Glomerular visceral epithelial cell (primary cell): ENCODE results near the gene LENEP.

Experiments
- DNase-seq: peaks from one replicate; pipeline ENCODE4 v3.0.0-alpha.2; 2016; ENCODE audit errors: extremely low spot score

The LENEP gene

GRCh38 chr1:155010211-155010918, 17.0 kb downstream of the LENEP start:
- DNase-seq: no peak

- no peak for DNase-seq
Measured at GRCh38 chr1:155011004-155011416, 17.6 kb downstream of the LENEP start.

GRCh38 chr1:155011437-155012025, 18.1 kb downstream of the LENEP start:
- no peak for DNase-seq

- no peak for DNase-seq
Measured at GRCh38 chr1:155012026-155012546, 18.7 kb downstream of the LENEP start.

GRCh38 chr1:155012776-155013602, 19.6 kb downstream of the LENEP start:
- DNase-seq: no peak

- no peak for DNase-seq
Measured at GRCh38 chr1:155013632-155014031, 20.2 kb downstream of the LENEP start.

GRCh38 chr1:155014709-155015508, 21.5 kb downstream of the LENEP start:
- no peak for DNase-seq

GRCh38 chr1:155015527-155016230, 22.3 kb downstream of the LENEP start:
- no peak for DNase-seq

GRCh38 chr1:155016231-155016831, 22.9 kb downstream of the LENEP start:
- no peak for DNase-seq

- peak; percentile 97 for DNase-seq
Measured at GRCh38 chr1:155017041-155017945, 23.9 kb downstream of the LENEP start.

GRCh38 chr1:155017946-155018316, 24.5 kb downstream of the LENEP start:
- no peak for DNase-seq

GRCh38 chr1:155018617-155019348, 25.4 kb downstream of the LENEP start:
- no peak for DNase-seq

- no peak for DNase-seq
Measured at GRCh38 chr1:155019377-155020245, 26.2 kb downstream of the LENEP start.

- no peak for DNase-seq
Measured at GRCh38 chr1:155022136-155022926, 28.9 kb downstream of the LENEP start.

- DNase-seq: peak; percentile 26
Measured at GRCh38 chr1:155022927-155023236, 29.5 kb downstream of the LENEP start.

GRCh38 chr1:155023627-155024026, 30.2 kb downstream of the LENEP start:
- no peak for DNase-seq

- DNase-seq: no peak
Measured at GRCh38 chr1:155024315-155024714, 30.9 kb downstream of the LENEP start.
